Activated naive CD4-positive, alpha-beta T cell treated with anti-CD3 and anti-CD28 coated beads, Interleukin-2, amount 50 U/mL, for 24 hours (primary cell): ENCODE measurements around the gene CISD1.

ENCODE experiments used
- H3K27ac Mint-ChIP-seq: one replicate; pipeline ENCODE4 v1.8.0; 2021; ENCODE audit warnings: mild to moderate bottlenecking, mixed read lengths
- H3K27me3 Mint-ChIP-seq: one replicate; pipeline ENCODE4 v1.8.0; 2021; ENCODE audit warnings: mixed read lengths
- H3K36me3 Mint-ChIP-seq: one replicate; pipeline ENCODE4 v1.8.0; 2021; ENCODE audit warnings: mixed read lengths
- H3K4me1 Mint-ChIP-seq: one replicate; pipeline ENCODE4 v1.8.0; 2021; ENCODE audit warnings: mixed read lengths
- H3K4me3 Mint-ChIP-seq: one replicate; pipeline ENCODE4 v1.8.0; 2021; ENCODE audit warnings: mild to moderate bottlenecking, mixed read lengths
- H3K9me3 Mint-ChIP-seq: one replicate; pipeline ENCODE4 v1.8.0; 2021; ENCODE audit warnings: mixed read lengths

The CISD1 gene

DNA sequence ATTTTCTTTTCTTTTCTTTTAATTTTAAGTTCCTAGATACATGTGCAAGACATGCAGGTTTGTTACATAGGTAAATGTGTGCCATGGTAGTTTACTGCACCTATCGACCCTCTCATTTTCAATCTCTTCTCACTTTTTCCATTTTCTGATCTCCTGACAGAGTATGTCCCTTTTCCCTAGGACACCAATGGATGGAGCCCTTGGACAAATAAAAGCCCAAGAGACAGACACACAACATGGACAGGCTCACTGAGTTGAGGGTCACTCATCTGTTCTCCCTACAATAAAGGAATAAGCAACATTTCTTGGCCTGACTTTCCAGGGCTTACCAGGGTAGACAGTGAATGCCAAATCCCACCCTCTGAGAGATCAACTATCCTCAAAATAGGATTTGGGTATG lies 50.6 kb downstream of the CISD1 start:
- Mint-ChIP-seq H3K9me3 (no peaks in the 10 kb centered on the region), H3K4me1 (peaks cover 12% of the 10 kb centered on the region), H3K27me3 (no peaks in the 10 kb centered on the region), H3K36me3 (no peaks in the 10 kb centered on the region), H3K27ac (no peak overlapping the region), H3K4me3 (no peak overlapping the region)

GRCh38 chr10:58320351-58321049 lies 51.5 kb downstream of the CISD1 start:
- H3K4me3 Mint-ChIP-seq = no peak overlapping the region
- H3K27me3 Mint-ChIP-seq = no peaks in the 10 kb centered on the region
- H3K27ac Mint-ChIP-seq = no peak overlapping the region
- no peaks in the 10 kb centered on the region for H3K36me3 Mint-ChIP-seq
- H3K9me3 Mint-ChIP-seq = no peaks in the 10 kb centered on the region
- H3K4me1 Mint-ChIP-seq = peaks cover 12% of the 10 kb centered on the region

GRCh38 chr10:58322072-58322834 lies 53.3 kb downstream of the CISD1 start:
- H3K27ac Mint-ChIP-seq = no peak overlapping the region
- H3K27me3 Mint-ChIP-seq = no peaks in the 10 kb centered on the region
- peaks cover 12% of the 10 kb centered on the region for H3K4me1 Mint-ChIP-seq
- no peak overlapping the region for H3K4me3 Mint-ChIP-seq
- no peaks in the 10 kb centered on the region for H3K9me3 Mint-ChIP-seq
- no peaks in the 10 kb centered on the region for H3K36me3 Mint-ChIP-seq

DNA sequence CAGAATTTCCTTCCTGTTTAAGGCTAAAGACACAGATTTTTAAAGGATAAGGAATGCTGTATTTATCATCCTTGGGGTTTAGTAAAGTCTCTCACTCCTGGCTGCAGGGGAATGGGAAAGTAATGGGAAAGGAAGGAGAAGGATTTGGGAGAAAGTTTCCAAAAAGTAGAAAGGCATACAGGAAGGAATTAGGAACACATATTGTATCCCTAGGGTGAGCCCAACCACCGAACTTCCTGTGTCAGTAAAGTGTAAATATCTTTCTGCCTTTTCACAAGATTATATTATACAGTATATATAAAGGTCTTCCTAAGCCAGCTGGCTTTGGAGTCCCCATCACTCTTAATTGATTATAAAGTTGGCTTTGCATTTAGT lies 53.9 kb downstream of the CISD1 start:
- Mint-ChIP-seq H3K27me3 (no peaks in the 10 kb centered on the region), H3K4me3 (no peak overlapping the region), H3K9me3 (no peaks in the 10 kb centered on the region), H3K4me1 (peaks cover 12% of the 10 kb centered on the region), H3K36me3 (no peaks in the 10 kb centered on the region), H3K27ac (no peak overlapping the region)

DNA sequence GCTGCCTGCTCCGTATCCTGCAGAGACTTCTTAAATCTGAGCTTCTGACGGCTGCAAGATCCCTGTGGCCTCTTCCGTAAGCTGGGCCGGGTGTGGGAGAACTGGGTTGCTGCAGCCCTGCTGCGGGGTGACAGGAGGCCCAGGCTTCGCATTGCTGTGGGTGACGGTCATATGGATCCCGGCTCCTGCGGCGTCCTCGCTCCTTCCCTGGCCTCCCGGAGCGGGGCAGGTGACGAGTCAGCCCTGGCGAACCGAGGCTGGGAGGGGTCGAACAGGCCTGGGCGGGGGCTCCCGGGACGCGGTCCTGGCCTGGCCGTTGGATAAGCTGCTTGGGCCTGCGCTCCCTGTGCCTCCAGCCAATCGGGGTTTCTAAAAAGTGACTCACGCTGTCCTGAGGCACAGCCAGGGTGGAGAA lies 58.0 kb downstream of the CISD1 start:
- no peaks in the 10 kb centered on the region for H3K36me3 Mint-ChIP-seq
- H3K4me3 Mint-ChIP-seq = no peak overlapping the region
- H3K4me1 Mint-ChIP-seq = peaks cover 12% of the 10 kb centered on the region
- H3K9me3 Mint-ChIP-seq = no peaks in the 10 kb centered on the region
- H3K27me3 Mint-ChIP-seq = no peaks in the 10 kb centered on the region
- H3K27ac Mint-ChIP-seq = no peak overlapping the region

DNA sequence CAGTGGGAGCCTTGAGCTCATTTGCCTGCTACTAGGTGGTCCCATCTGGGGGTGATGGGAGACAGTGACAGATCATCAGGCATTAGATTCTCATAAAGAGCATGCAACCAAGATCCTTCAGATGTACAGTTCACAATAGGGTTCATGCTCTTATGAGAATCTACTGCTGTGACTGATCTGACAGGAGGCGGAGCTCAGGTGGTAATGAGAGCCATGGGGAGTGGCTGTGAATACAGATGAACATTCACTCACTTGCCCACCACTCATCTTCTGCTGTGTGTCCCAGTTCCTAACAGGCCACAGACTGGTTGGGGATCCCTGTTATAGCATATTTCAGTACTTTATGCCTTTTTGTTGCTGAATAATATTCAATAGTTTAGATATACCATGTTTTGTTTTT lies 59.3 kb downstream of the CISD1 start:
- peaks cover 1% of the 10 kb centered on the region for H3K4me1 Mint-ChIP-seq

GRCh38 chr10:58330431-58330830 lies 61.5 kb downstream of the CISD1 start:
- Mint-ChIP-seq H3K27ac (no peak overlapping the region), H3K27me3 (peaks cover 3% of the 10 kb centered on the region), H3K4me3 (no peak overlapping the region), H3K36me3 (no peaks in the 10 kb centered on the region), H3K4me1 (peaks cover 7% of the 10 kb centered on the region), H3K9me3 (no peaks in the 10 kb centered on the region)

More for the DNA sequence above, 59.3 kb downstream of the CISD1 start:
- Mint-ChIP-seq H3K36me3 (no peaks in the 10 kb centered on the region), H3K9me3 (no peaks in the 10 kb centered on the region), H3K27me3 (peaks cover 3% of the 10 kb centered on the region), H3K4me3 (no peak overlapping the region), H3K27ac (no peak overlapping the region)

GRCh38 chr10:58331646-58332045 lies 62.7 kb downstream of the CISD1 start:
- Mint-ChIP-seq H3K9me3 (no peaks in the 10 kb centered on the region), H3K4me3 (no peak overlapping the region), H3K27me3 (peaks cover 3% of the 10 kb centered on the region), H3K27ac (no peak overlapping the region), H3K36me3 (peaks cover 2% of the 10 kb centered on the region), H3K4me1 (peaks cover 19% of the 10 kb centered on the region)

DNA sequence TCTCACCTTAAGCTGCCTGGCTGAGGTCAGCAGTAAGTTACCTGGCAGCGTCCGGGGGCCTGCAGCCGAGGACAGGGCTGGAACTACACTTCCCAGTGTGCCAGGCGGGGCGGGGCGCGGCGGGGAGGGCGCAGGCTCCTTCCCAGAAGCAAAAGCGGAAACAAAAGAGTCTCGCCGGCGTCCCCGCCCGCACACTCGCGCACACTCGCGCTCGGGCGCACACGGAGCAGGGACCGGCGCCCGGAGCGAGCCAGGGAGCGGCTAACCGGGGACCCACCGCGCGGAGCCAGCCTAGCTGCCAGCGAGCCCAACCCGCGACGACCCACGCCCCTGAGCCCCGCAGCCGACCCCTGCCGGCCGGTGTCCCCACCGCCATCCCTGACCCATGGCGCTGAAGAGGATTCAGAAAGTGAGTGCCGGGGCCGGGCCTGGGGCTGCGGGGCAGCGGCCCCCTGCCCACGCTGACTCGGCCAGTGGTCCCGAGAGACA lies 65.9 kb downstream of the CISD1 start, which contains the start of gene UBE2D1:
Gene UBE2D1, plus strand, starts transcription at position 190 of the 489 bp plus-strand sequence. Its CDS starts 196 bp downstream, at position 386.
- Mint-ChIP-seq H3K27me3 (peaks cover 3% of the 10 kb centered on the region), H3K27ac (peak within 1 kb of the TSS; percentile 97), H3K4me3 (peak within 1 kb of the TSS; percentile 98), H3K9me3 (no peaks in the 10 kb centered on the region), H3K36me3 (peaks cover 4% of the 10 kb centered on the region), H3K4me1 (peaks cover 42% of the 10 kb centered on the region)

DNA sequence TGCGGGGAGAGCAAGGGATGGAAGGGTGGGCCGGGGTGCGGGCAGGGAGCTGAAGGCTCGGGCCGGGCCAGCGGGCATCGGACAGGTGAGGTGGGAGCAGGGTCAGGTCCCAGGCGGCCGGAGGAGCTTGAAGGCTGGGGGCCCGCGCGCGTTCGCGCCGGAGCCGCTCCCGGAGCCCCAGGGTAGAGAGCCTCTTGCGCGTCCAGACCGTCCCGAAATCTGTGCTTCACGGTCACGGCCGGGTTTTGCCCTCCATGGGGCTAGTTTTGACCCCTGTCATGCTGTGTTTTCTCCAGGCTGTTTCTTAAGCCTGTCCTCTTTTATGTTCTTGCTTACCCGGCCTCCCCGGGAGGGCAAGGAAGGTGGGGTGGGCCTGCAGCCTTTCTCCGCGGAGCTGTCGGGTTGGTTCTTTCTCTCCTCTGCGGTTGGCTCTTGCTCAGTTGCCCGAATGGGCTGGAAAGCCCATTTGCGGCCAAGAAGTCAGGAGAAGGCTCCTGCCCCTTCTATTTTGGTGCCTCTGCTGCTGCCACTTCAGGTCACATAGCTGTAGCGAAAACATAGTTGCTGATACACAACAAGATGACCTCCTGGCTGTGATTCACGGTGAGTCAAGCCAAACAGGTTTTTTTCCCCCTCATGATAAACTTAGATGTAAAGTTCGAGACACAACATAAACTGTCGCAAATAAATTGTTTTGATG lies 66.5 kb downstream of the CISD1 start:
- peak overlapping the region; percentile 97 for H3K27ac Mint-ChIP-seq
- peak overlapping the region; percentile 98 for H3K4me3 Mint-ChIP-seq
- peaks cover 45% of the 10 kb centered on the region for H3K4me1 Mint-ChIP-seq
- H3K36me3 Mint-ChIP-seq = peaks cover 4% of the 10 kb centered on the region
- peaks cover 3% of the 10 kb centered on the region for H3K27me3 Mint-ChIP-seq
- H3K9me3 Mint-ChIP-seq = no peaks in the 10 kb centered on the region

DNA sequence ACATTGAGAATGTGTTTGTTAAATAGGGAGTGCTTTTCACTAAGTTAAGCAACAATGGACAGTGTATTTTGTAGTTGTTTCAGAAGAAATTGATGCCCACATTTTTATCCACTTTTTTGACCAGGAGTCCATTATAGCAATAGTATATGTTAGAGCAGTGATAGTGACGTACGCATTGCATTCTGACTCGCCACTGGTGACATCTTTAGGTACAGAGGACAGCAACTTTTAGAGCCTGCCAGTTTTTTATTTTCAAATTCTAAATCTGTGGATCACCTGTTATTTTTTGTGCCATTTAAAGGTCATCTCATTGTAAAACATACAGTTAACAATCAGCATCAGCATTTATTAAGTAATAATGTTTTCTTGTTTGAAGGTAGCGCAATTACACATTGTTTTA lies 67.3 kb downstream of the CISD1 start:
- H3K4me3 Mint-ChIP-seq = peak overlapping the region; percentile 98
- no peak overlapping the region for H3K27ac Mint-ChIP-seq
- peaks cover 53% of the 10 kb centered on the region for H3K4me1 Mint-ChIP-seq
- H3K9me3 Mint-ChIP-seq = no peaks in the 10 kb centered on the region
- H3K36me3 Mint-ChIP-seq = peaks cover 6% of the 10 kb centered on the region
- peaks cover 3% of the 10 kb centered on the region for H3K27me3 Mint-ChIP-seq
